Measurements from ENCODE around the gene KAZALD1. TPM values are rescaled to one million over a fixed set of nuclear protein-coding genes. Genes with fewer than 3 reads are reported as not detected.

Gene KAZALD1
- total and polyA plus RNA-seq, 7 donors = 1.5 to 10.7 (median 3.1) TPM

GRCh38 chr10:101114646-101115045, 52.9 kb downstream of the KAZALD1 start:
- TF ChIP-seq, protein P1, sequence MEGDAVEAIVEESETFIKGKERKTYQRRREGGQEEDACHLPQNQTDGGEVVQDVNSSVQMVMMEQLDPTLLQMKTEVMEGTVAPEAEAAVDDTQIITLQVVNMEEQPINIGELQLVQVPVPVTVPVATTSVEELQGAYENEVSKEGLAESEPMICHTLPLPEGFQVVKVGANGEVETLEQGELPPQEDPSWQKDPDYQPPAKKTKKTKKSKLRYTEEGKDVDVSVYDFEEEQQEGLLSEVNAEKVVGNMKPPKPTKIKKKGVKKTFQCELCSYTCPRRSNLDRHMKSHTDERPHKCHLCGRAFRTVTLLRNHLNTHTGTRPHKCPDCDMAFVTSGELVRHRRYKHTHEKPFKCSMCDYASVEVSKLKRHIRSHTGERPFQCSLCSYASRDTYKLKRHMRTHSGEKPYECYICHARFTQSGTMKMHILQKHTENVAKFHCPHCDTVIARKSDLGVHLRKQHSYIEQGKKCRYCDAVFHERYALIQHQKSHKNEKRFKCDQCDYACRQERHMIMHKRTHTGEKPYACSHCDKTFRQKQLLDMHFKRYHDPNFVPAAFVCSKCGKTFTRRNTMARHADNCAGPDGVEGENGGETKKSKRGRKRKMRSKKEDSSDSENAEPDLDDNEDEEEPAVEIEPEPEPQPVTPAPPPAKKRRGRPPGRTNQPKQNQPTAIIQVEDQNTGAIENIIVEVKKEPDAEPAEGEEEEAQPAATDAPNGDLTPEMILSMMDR (IDR thresholded peaks at IDR 0.05) = no peak
- intact Hi-C loops (cut with DNase I) = no loop called here
- WGBS, 3 donors = 49 to 71% (median 66%) methylated on average over 2 of the region's 2 CpGs
- Histone ChIP-seq H3K9me3 (no peaks in the 10 kb centered on the region), H3K36me3 (ENCODE audit: insufficient read depth in 1 of 2, low read depth in 1 of 2) (no peaks in the 10 kb centered on the region), H3K27ac (no peak overlapping the region), H3K4me1 (no peaks in the 10 kb centered on the region), H3K4me3 (no peak overlapping the region), H3K27me3 (ENCODE audit: insufficient read depth in 3 of 3, low read length in 2 of 3) (peaks cover 0 to 40% (median 3%) of the 10 kb centered on the region in 3 donors)
- no peak for ATAC-seq
- DNase-seq = peak in 1 of 2 donors; percentile 8

Other genes starting within 250 kb of the KAZALD1 start
- 10 to 100 TPM; 11.5 to 26.9 (median 21.0) TPM for gene SLF2, start 149.0 kb upstream of the KAZALD1 start, total RNA-seq
- gene SLF2, start 149.0 kb upstream of the KAZALD1 start, polyA plus RNA-seq = 10 to 100 TPM in 2 of 3 donors, 1 to 10 TPM in 1; 8.0 to 20.3 (median 11.5) TPM
- gene SEMA4G, start 92.5 kb upstream of the KAZALD1 start, total RNA-seq = 1 to 10 TPM in 2 of 4 donors, under 1 TPM in 2; 0.74 to 1.4 (median 0.89) TPM
- under 1 TPM; 0.08 to 0.48 (median 0.30) TPM for gene SEMA4G, start 92.5 kb upstream of the KAZALD1 start, polyA plus RNA-seq
- gene MRPL43, start 74.5 kb upstream of the KAZALD1 start, total RNA-seq = 10 to 100 TPM; 56.6 to 90.1 (median 72.6) TPM
- 100 to 1,000 TPM; 106 to 159 (median 111) TPM for gene MRPL43, start 74.5 kb upstream of the KAZALD1 start, polyA plus RNA-seq
- 10 to 100 TPM; 11.0 to 29.0 (median 19.5) TPM for gene TWNK, start 74.4 kb upstream of the KAZALD1 start, total RNA-seq
- gene TWNK, start 74.4 kb upstream of the KAZALD1 start, polyA plus RNA-seq = 10 to 100 TPM; 14.7 to 23.8 (median 22.6) TPM
- gene LZTS2, start 62.2 kb upstream of the KAZALD1 start, total RNA-seq = 10 to 100 TPM; 20.1 to 66.0 (median 28.7) TPM
- 10 to 100 TPM; 19.0 to 24.6 (median 20.0) TPM for gene LZTS2, start 62.2 kb upstream of the KAZALD1 start, polyA plus RNA-seq
- under 1 TPM in 2 of 4 donors, not detected in 2; 0.08 to 0.54 TPM for gene PDZD7, start 30.9 kb upstream of the KAZALD1 start, total RNA-seq
- gene PDZD7, start 30.9 kb upstream of the KAZALD1 start, polyA plus RNA-seq = under 1 TPM; 0.04 to 0.30 (median 0.06) TPM
- 1 to 10 TPM; 4.4 to 7.0 (median 4.9) TPM for gene SFXN3, start 30.8 kb upstream of the KAZALD1 start, total RNA-seq
- gene SFXN3, start 30.8 kb upstream of the KAZALD1 start, polyA plus RNA-seq = 1 to 10 TPM; 3.2 to 6.1 (median 4.9) TPM
- not detected for gene TLX1, start 69.3 kb downstream of the KAZALD1 start, total RNA-seq
- gene TLX1, start 69.3 kb downstream of the KAZALD1 start, polyA plus RNA-seq = not detected
- 10 to 100 TPM in 1 of 4 donors, 1 to 10 TPM in 3; 6.2 to 12.3 (median 7.5) TPM for gene LBX1, start 167.5 kb downstream of the KAZALD1 start, total RNA-seq
- 1 to 10 TPM; 1.8 to 7.9 (median 4.9) TPM for gene LBX1, start 167.5 kb downstream of the KAZALD1 start, polyA plus RNA-seq

All from psoas muscle (tissue), 8 donors.